Neural cell (in vitro differentiated cells): Measurements from ENCODE around the gene TBC1D14. TPM values are rescaled to one million over a fixed set of nuclear protein-coding genes. Genes with fewer than 3 reads are reported as not detected.

ENCODE experiments used
- H2AFZ ChIP-seq: fragments of 200-600, 300-800 bp; sonication (generic), shearing (Covaris generic); 2 replicates; pipeline ENCODE4 v1.6.0; 2014; ENCODE audit warnings: low read depth, mild to moderate bottlenecking, antibody characterized with exemption, low read length, moderate library complexity
- H3F3A ChIP-seq: fragments of 200-600 bp; shearing (Covaris generic); 2 replicates; pipeline ENCODE4 v1.6.1; 2016; ENCODE audit warnings: mild to moderate bottlenecking, moderate library complexity, mixed read lengths, antibody characterized with exemption, low read length; ENCODE audit not compliant: insufficient read depth, poor library complexity, severe bottlenecking
- H3K27ac ChIP-seq: fragments of 200-600, 300-800 bp; sonication (generic), shearing (Covaris generic); 2 replicates; pipeline ENCODE4 v1.5.1; 2014; ENCODE audit warnings: mild to moderate bottlenecking, low read length, moderate library complexity
- H3K27me3 ChIP-seq: fragments of 300-800, 200-600 bp; sonication (generic), shearing (Covaris generic); 2 replicates; pipeline ENCODE4 v1.6.0; 2014; ENCODE audit warnings: mild to moderate bottlenecking, low read depth, low read length, moderate library complexity; ENCODE audit not compliant: insufficient read depth
- H3K36me3 ChIP-seq: fragments of 300-800, 200-600 bp; sonication (generic), shearing (Covaris generic); 2 replicates; pipeline ENCODE4 v1.5.1; 2014; ENCODE audit warnings: mild to moderate bottlenecking, antibody characterized with exemption, low read length, moderate library complexity; ENCODE audit not compliant: insufficient read depth
- H3K4me2 ChIP-seq: fragments of 300-800, 200-600 bp; sonication (generic), shearing (Covaris generic); 2 replicates; pipeline ENCODE4 v1.6.0; 2014; ENCODE audit warnings: mild to moderate bottlenecking, low read length
- H3K4me3 ChIP-seq: fragments of 300-800, 200-600 bp; sonication (generic), shearing (Covaris generic); 2 replicates; pipeline ENCODE4 v1.5.1; 2014; ENCODE audit warnings: mild to moderate bottlenecking, low read length, moderate library complexity
- H3K79me2 ChIP-seq: fragments of 200-600 bp; shearing (Covaris generic); replicated peaks from 2 replicates; pipeline ENCODE4 v1.6.0; 2014; ENCODE audit warnings: mild to moderate bottlenecking, low read length, moderate library complexity; ENCODE audit not compliant: insufficient read depth
- H3K9ac ChIP-seq: fragments of 300-800, 200-600 bp; sonication (generic), shearing (Covaris generic); 2 replicates; pipeline ENCODE4 v1.6.1; 2016; ENCODE audit warnings: mild to moderate bottlenecking, low read length, mixed read lengths
- H3K9me2 ChIP-seq: fragments of 200-600 bp; shearing (Covaris generic); 2 replicates; pipeline ENCODE4 v1.6.1; 2016; ENCODE audit warnings: mild to moderate bottlenecking, low read length, mixed read lengths; ENCODE audit not compliant: insufficient read depth
- H3K9me3 ChIP-seq: fragments of 200-600, 300-800 bp; sonication (generic), shearing (Covaris generic); 2 replicates; pipeline ENCODE4 v1.6.1; 2016; ENCODE audit warnings: mild to moderate bottlenecking, mixed run types, low read length, moderate library complexity, mixed read lengths
- H4K20me1 ChIP-seq: fragments of 200-600 bp; shearing (Covaris generic); 2 replicates; pipeline ENCODE4 v1.6.1; 2016; ENCODE audit warnings: mild to moderate bottlenecking, mixed run types; ENCODE audit not compliant: insufficient read depth
- EP300 ChIP-seq: fragments of 450-650 bp; conservative IDR thresholded peaks from 2 replicates; pipeline ENCODE4 v1.6.1; 2014; ENCODE audit warnings: antibody characterized with exemption, mild to moderate bottlenecking, moderate library complexity; ENCODE audit not compliant: poor library complexity, severe bottlenecking
- EZH2 ChIP-seq: fragments of 200-600, 300-800 bp; shearing (Covaris generic), sonication (generic); IDR thresholded peaks from 2 replicates; pipeline ENCODE4 v1.6.1; 2014; ENCODE audit warnings: antibody characterized with exemption, low read length, borderline replicate concordance, mild to moderate bottlenecking; ENCODE audit not compliant: insufficient read depth, poor library complexity, severe bottlenecking
- MXI1 ChIP-seq: fragments of 450-650 bp; conservative IDR thresholded peaks from 2 replicates; pipeline ENCODE4 v1.6.1; 2014; ENCODE audit warnings: antibody characterized with exemption, mild to moderate bottlenecking; ENCODE audit not compliant: poor library complexity, severe bottlenecking
- POLR2AphosphoS5 ChIP-seq: IDR thresholded peaks from 2 replicates; pipeline ENCODE4 v1.6.1; 2012
- RAD21 ChIP-seq: fragments of 450-650 bp; conservative IDR thresholded peaks from 2 replicates; pipeline ENCODE4 v1.6.1; 2014; ENCODE audit warnings: antibody characterized with exemption, mild to moderate bottlenecking, moderate library complexity
- SMC3 ChIP-seq: fragments of 450-650 bp; conservative IDR thresholded peaks from 2 replicates; pipeline ENCODE4 v1.6.1; 2014; ENCODE audit warnings: antibody characterized with exemption, mild to moderate bottlenecking, moderate library complexity; ENCODE audit not compliant: poor library complexity
- TAF1 ChIP-seq: IDR thresholded peaks from 2 replicates; pipeline ENCODE4 v1.6.1; 2012; ENCODE audit warnings: low read depth
- polyA plus RNA-seq: library from polyadenylated mRNA; depleted of rRNA; stranded (reverse); fragments of >200 nt; gene quantifications from 2 replicates; pipeline ENCODE4 v1.2.3, GENCODE V29; 2014
- TF ChIP-seq, protein P1 (sequence below): IDR thresholded peaks from 2 replicates; pipeline ENCODE4 v1.6.1; 2012; ENCODE audit warnings: borderline replicate concordance
- TF ChIP-seq, protein P2 (sequence below): fragments of 450-650 bp; IDR thresholded peaks from 2 replicates; pipeline ENCODE4 v1.5.1; 2014; ENCODE audit warnings: antibody characterized with exemption, mild to moderate bottlenecking, moderate library complexity; ENCODE audit not compliant: poor library complexity, severe bottlenecking

The TBC1D14 gene
- polyA plus RNA-seq, 1 donor from 2014 or later, result 125 TPM

DNA sequence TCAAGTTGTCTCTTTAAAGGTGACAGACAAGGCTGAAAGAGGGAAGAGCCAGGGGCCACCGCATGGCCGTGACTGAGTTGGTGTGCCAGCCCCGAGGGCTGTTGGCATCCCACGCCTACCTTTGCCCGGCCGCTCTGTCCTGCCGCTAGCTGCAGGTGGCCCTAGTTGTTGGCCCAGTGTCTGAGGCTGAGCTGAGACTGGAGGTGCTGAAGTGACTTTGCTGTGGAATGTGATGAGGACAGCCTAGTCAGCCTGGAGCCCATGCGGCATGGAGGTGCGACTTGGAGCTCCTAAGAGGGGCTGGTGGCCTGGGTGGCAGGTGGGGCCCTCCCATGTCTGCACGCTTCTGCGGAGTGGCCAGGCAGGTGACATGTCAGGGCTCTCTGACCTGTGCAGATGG, 140.1 kb downstream of the TBC1D14 start:
- no peak overlapping the region for H2AFZ ChIP-seq
- peaks cover 34% of the 10 kb centered on the region for H3K79me2 ChIP-seq
- H3K36me3 ChIP-seq, result no peaks in the 10 kb centered on the region
- no peak overlapping the region for H3K4me3 ChIP-seq
- H3F3A ChIP-seq, result no peaks in the 10 kb centered on the region
- TF ChIP-seq RAD21 (no peak), TAF1 (no peak), EP300 (no peak), POLR2AphosphoS5 (no peak), SMC3 (no peak), EZH2 (no peak), MXI1 (no peak)
- TF ChIP-seq, protein P1, sequence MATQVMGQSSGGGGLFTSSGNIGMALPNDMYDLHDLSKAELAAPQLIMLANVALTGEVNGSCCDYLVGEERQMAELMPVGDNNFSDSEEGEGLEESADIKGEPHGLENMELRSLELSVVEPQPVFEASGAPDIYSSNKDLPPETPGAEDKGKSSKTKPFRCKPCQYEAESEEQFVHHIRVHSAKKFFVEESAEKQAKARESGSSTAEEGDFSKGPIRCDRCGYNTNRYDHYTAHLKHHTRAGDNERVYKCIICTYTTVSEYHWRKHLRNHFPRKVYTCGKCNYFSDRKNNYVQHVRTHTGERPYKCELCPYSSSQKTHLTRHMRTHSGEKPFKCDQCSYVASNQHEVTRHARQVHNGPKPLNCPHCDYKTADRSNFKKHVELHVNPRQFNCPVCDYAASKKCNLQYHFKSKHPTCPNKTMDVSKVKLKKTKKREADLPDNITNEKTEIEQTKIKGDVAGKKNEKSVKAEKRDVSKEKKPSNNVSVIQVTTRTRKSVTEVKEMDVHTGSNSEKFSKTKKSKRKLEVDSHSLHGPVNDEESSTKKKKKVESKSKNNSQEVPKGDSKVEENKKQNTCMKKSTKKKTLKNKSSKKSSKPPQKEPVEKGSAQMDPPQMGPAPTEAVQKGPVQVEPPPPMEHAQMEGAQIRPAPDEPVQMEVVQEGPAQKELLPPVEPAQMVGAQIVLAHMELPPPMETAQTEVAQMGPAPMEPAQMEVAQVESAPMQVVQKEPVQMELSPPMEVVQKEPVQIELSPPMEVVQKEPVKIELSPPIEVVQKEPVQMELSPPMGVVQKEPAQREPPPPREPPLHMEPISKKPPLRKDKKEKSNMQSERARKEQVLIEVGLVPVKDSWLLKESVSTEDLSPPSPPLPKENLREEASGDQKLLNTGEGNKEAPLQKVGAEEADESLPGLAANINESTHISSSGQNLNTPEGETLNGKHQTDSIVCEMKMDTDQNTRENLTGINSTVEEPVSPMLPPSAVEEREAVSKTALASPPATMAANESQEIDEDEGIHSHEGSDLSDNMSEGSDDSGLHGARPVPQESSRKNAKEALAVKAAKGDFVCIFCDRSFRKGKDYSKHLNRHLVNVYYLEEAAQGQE, result no peak
- TF ChIP-seq, protein P2, sequence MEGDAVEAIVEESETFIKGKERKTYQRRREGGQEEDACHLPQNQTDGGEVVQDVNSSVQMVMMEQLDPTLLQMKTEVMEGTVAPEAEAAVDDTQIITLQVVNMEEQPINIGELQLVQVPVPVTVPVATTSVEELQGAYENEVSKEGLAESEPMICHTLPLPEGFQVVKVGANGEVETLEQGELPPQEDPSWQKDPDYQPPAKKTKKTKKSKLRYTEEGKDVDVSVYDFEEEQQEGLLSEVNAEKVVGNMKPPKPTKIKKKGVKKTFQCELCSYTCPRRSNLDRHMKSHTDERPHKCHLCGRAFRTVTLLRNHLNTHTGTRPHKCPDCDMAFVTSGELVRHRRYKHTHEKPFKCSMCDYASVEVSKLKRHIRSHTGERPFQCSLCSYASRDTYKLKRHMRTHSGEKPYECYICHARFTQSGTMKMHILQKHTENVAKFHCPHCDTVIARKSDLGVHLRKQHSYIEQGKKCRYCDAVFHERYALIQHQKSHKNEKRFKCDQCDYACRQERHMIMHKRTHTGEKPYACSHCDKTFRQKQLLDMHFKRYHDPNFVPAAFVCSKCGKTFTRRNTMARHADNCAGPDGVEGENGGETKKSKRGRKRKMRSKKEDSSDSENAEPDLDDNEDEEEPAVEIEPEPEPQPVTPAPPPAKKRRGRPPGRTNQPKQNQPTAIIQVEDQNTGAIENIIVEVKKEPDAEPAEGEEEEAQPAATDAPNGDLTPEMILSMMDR, result no peak
- H3K9ac ChIP-seq, result no peak overlapping the region
- no peaks in the 10 kb centered on the region for H3K9me2 ChIP-seq
- no peak overlapping the region for H3K27ac ChIP-seq
- H3K9me3 ChIP-seq, result no peaks in the 10 kb centered on the region
- peaks cover under 1% of the 10 kb centered on the region for H4K20me1 ChIP-seq
- no peak overlapping the region for H3K4me2 ChIP-seq
- no peaks in the 10 kb centered on the region for H3K27me3 ChIP-seq

DNA sequence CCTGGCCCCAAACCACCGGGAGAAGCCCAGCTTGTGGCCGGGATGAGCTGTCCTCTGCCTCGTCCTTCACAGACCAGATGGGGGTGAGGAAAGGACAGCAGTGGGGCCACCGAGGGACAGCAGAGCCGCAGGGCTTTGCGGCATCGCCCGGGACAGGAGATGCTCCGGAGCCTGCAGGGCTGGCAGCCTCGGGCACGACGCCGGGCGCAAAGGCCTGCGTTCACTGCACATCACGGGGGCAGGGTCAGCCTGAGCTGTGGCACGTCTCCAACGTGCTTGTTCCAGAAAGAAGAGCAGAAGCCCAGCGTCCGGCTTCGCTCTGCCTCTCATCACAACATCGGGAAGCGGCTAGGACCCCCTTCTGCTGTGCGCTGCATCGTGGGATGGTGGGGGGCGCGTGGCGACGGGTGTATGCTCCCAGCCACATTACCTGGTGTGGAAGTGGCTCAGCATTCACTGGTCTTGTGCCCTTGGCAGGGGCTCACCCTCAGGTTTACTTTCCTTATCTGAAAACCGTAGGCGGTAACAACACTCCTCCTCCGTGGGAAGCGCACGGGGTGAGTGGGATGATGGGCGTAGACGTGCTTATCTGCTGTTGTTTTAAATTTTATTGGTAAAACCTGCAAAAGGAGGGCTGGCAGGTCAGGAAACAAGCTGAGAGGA, 141.0 kb downstream of the TBC1D14 start:
- H3K36me3 ChIP-seq, result peaks cover 4% of the 10 kb centered on the region
- H3K4me3 ChIP-seq, result no peak overlapping the region
- H3K9me3 ChIP-seq, result no peaks in the 10 kb centered on the region
- no peaks in the 10 kb centered on the region for H4K20me1 ChIP-seq
- no peaks in the 10 kb centered on the region for H3K27me3 ChIP-seq
- TF ChIP-seq TAF1 (no peak), EZH2 (no peak), POLR2AphosphoS5 (no peak), MXI1 (no peak), SMC3 (no peak), RAD21 (no peak), EP300 (no peak)
- TF ChIP-seq, protein P1, result no peak
- TF ChIP-seq, protein P2, result no peak
- H3K9ac ChIP-seq, result no peak overlapping the region
- no peak overlapping the region for H2AFZ ChIP-seq
- H3K27ac ChIP-seq, result no peak overlapping the region
- no peak overlapping the region for H3K4me2 ChIP-seq
- H3K79me2 ChIP-seq, result peaks cover 25% of the 10 kb centered on the region
- H3K9me2 ChIP-seq, result no peaks in the 10 kb centered on the region
- no peaks in the 10 kb centered on the region for H3F3A ChIP-seq
